OCI-LY1 (cell line): ENCODE results near the gene SDC1.

Source experiments
- H2AFZ ChIP-seq: fragments of 200-600 bp; sonication (generic), shearing (Covaris generic); 2 replicates; pipeline ENCODE4 v1.6.0; 2014; ENCODE audit warnings: antibody characterized with exemption, mild to moderate bottlenecking, low read length
- H3F3A ChIP-seq: fragments of 200-600 bp; sonication (generic), shearing (Covaris generic); 2 replicates; pipeline ENCODE4 v1.6.0; 2014; ENCODE audit warnings: mild to moderate bottlenecking, antibody characterized with exemption, low read length, moderate library complexity; ENCODE audit not compliant: insufficient read depth
- H3K27ac ChIP-seq: fragments of 200-600 bp; sonication (generic); 2 replicates; pipeline ENCODE4 v1.5.1; 2014; ENCODE audit warnings: low read length, mixed run types, mild to moderate bottlenecking, low read depth; ENCODE audit not compliant: poor library complexity, severe bottlenecking
- H3K27me3 ChIP-seq: fragments of 200-600 bp; sonication (generic); 2 replicates; pipeline ENCODE4 v1.6.0; 2014; ENCODE audit warnings: antibody characterized with exemption, mild to moderate bottlenecking, low read length, moderate library complexity; ENCODE audit not compliant: insufficient read depth
- H3K36me3 ChIP-seq: fragments of 200-600 bp; sonication (generic); 2 replicates; pipeline ENCODE4 v1.6.1; 2014; ENCODE audit warnings: mild to moderate bottlenecking, antibody characterized with exemption, low read length, moderate library complexity, mixed read lengths; ENCODE audit not compliant: insufficient read depth
- H3K4me1 ChIP-seq: fragments of 200-600 bp; sonication (generic); 2 replicates; pipeline ENCODE4 v1.5.1; 2014; ENCODE audit warnings: mild to moderate bottlenecking, low read length, moderate library complexity; ENCODE audit not compliant: insufficient read depth, severe bottlenecking
- H3K4me2 ChIP-seq: fragments of 200-600 bp; sonication (generic), shearing (Covaris generic); 2 replicates; pipeline ENCODE4 v1.6.1; 2014; ENCODE audit warnings: low read length
- H3K4me3 ChIP-seq: fragments of 200-600 bp; sonication (generic); 2 replicates; pipeline ENCODE4 v1.5.1; 2014; ENCODE audit warnings: low read length, low read depth, mild to moderate bottlenecking, mixed read lengths; ENCODE audit not compliant: poor library complexity, severe bottlenecking
- H3K79me2 ChIP-seq: fragments of 200-600 bp; shearing (Covaris generic); 2 replicates; pipeline ENCODE4 v1.6.1; 2016; ENCODE audit warnings: mixed run types, low read length, mixed read lengths; ENCODE audit not compliant: insufficient read depth
- H3K9ac ChIP-seq: fragments of 200-600 bp; sonication (generic), shearing (Covaris generic); 2 replicates; pipeline ENCODE4 v1.6.1; 2014; ENCODE audit warnings: mild to moderate bottlenecking, low read length, mixed read lengths
- H3K9me2 ChIP-seq: fragments of 200-600 bp; sonication (generic), shearing (Covaris generic); 2 replicates; pipeline ENCODE4 v1.6.1; 2014; ENCODE audit warnings: low read depth, mild to moderate bottlenecking, low read length, mixed read lengths
- H3K9me3 ChIP-seq: fragments of 200-600 bp; shearing (Covaris generic); 2 replicates; pipeline ENCODE4 v1.6.1; 2014; ENCODE audit warnings: low read length, mixed read lengths
- H4K20me1 ChIP-seq: fragments of 200-600 bp; sonication (generic), shearing (Covaris generic); 2 replicates; pipeline ENCODE4 v1.6.0; 2016; ENCODE audit warnings: mild to moderate bottlenecking, low read length; ENCODE audit not compliant: insufficient read depth
- CTCF ChIP-seq: fragments of 200-600 bp; sonication (generic), shearing (Covaris generic); IDR thresholded peaks from 2 replicates; pipeline ENCODE4 v1.5.1; 2017; ENCODE audit warnings: mild to moderate bottlenecking, antibody characterized with exemption, low read length, moderate library complexity, mixed read lengths
- EZH2 ChIP-seq: fragments of 200-600 bp; sonication (generic), shearing (Covaris generic); IDR thresholded peaks from 2 replicates; pipeline ENCODE4 v1.8.0; 2017; ENCODE audit warnings: borderline replicate concordance, mixed run types, mild to moderate bottlenecking, antibody characterized with exemption, low read length, moderate library complexity, mixed read lengths

Gene SDC1

GRCh38 chr2:20210462-20210861, 14.5 kb downstream of the SDC1 start:
- H3K4me2 ChIP-seq: no peak overlapping the region
- H3K79me2 ChIP-seq: no peaks in the 10 kb centered on the region
- H3K4me1 ChIP-seq: no peaks in the 10 kb centered on the region
- H3F3A ChIP-seq: no peaks in the 10 kb centered on the region
- H2AFZ ChIP-seq: no peak overlapping the region
- peaks cover 14% of the 10 kb centered on the region; the same call in 1 of the 2 replicates for H3K27me3 ChIP-seq
- H3K27ac ChIP-seq: no peak overlapping the region
- H3K36me3 ChIP-seq: no peaks in the 10 kb centered on the region
- TF ChIP-seq CTCF (no peak), EZH2 (no peak)
- H4K20me1 ChIP-seq: no peaks in the 10 kb centered on the region
- H3K9ac ChIP-seq: no peak overlapping the region
- H3K9me2 ChIP-seq: no peaks in the 10 kb centered on the region
- H3K9me3 ChIP-seq: no peaks in the 10 kb centered on the region
- H3K4me3 ChIP-seq: no peak overlapping the region

- Histone ChIP-seq H3K9ac (no peak overlapping the region), H3K4me3 (no peak overlapping the region), H2AFZ (no peak overlapping the region), H3K27ac (no peak overlapping the region), H3K9me3 (no peaks in the 10 kb centered on the region), H3K9me2 (no peaks in the 10 kb centered on the region), H3K27me3 (peaks cover 14% of the 10 kb centered on the region; the same call in 1 of the 2 replicates), H3K4me1 (no peaks in the 10 kb centered on the region), H4K20me1 (no peaks in the 10 kb centered on the region), H3F3A (no peaks in the 10 kb centered on the region), H3K36me3 (no peaks in the 10 kb centered on the region), H3K4me2 (no peak overlapping the region), H3K79me2 (no peaks in the 10 kb centered on the region)
- TF ChIP-seq CTCF: no peak
- TF ChIP-seq EZH2: no peak
Measured at GRCh38 chr2:20209373-20210109, 15.4 kb downstream of the SDC1 start.

- H3K27ac ChIP-seq: no peak overlapping the region
Measured at GRCh38 chr2:20208476-20208859, 16.5 kb downstream of the SDC1 start.

More at GRCh38 chr2:20208476-20208859, 16.5 kb downstream of the SDC1 start:
- Histone ChIP-seq H2AFZ (no peak overlapping the region), H3K4me2 (no peak overlapping the region), H3K9me2 (no peaks in the 10 kb centered on the region), H3K79me2 (no peaks in the 10 kb centered on the region), H3K27me3 (peaks cover 14% of the 10 kb centered on the region; the same call in 1 of the 2 replicates), H3K36me3 (no peaks in the 10 kb centered on the region), H3K9ac (no peak overlapping the region), H4K20me1 (no peaks in the 10 kb centered on the region), H3K9me3 (no peaks in the 10 kb centered on the region), H3F3A (no peaks in the 10 kb centered on the region), H3K4me3 (no peak overlapping the region), H3K4me1 (no peaks in the 10 kb centered on the region)
- no peak for TF ChIP-seq EZH2
- TF ChIP-seq CTCF: no peak
